Stomach (tissue), 9 donors: ENCODE results near the gene SLC30A10. TPM values are rescaled to one million over a fixed set of nuclear protein-coding genes. Genes with fewer than 3 reads are reported as not detected.
A peak's percentile ranks its signal among the peaks of the same experiment; 100 is the strongest.

Experiments used
- DNase-seq, 2 donors: peaks; one replicate each; pipeline versions ENCODE4 v3.0.0 to v3.0.0-alpha.2; 2013 to 2019
- H3K27ac ChIP-seq, 5 donors: fragments of 200-600 bp in 4 of 5; sonication (generic) in 4 of 5; one replicate each; pipeline ENCODE4 v1.5.1; 2013 to 2019; ENCODE audit warnings: mild to moderate bottlenecking in 1 of 5, moderate library complexity in 1 of 5
- H3K27me3 ChIP-seq, 3 donors: fragments of 200-600 bp; sonication (generic); one replicate each; pipeline ENCODE4 v1.5.1; 2017 to 2019; ENCODE audit warnings: mixed run types in 1 of 3
- H3K36me3 ChIP-seq, 4 donors: fragments of 200-600 bp; sonication (generic); 1 replicate in 3 of 4; 2 replicates in 1 of 4; pipeline ENCODE4 v1.5.1; 2016 to 2019
- H3K4me1 ChIP-seq, 4 donors: fragments of 200-600 bp; sonication (generic); one replicate each; pipeline ENCODE4 v1.5.1; 2016 to 2019
- H3K4me3 ChIP-seq, 4 donors: fragments of 200-600 bp; sonication (generic) in 3 of 4; one replicate each; pipeline ENCODE4 v1.5.1; 2016 to 2019; ENCODE audit warnings: mild to moderate bottlenecking in 1 of 4
- H3K9me3 ChIP-seq, 4 donors: fragments of 200-600 bp; sonication (generic); one replicate each; pipeline ENCODE4 v1.5.1; 2016 to 2019
- CTCF ChIP-seq, 7 experiments: fragments of 450-650 bp in 4 of 7; fragments of 200-600 bp in 3 of 7; sonication (generic) in 3 of 7; IDR thresholded peaks; one replicate each; pipeline ENCODE4 v1.5.1; 2016 to 2019; ENCODE audit warnings: antibody characterized with exemption in 7 of 7, control low read depth in 2 of 7, mild to moderate bottlenecking in 1 of 7
- EP300 ChIP-seq: sonication (generic); formaldehyde crosslinking; IDR thresholded peaks from one replicate; pipeline ENCODE4 v1.6.1; 2017; ENCODE audit warnings: antibody characterized with exemption
- POLR2A ChIP-seq, 4 donors: fragments of 450-650 bp; IDR thresholded peaks; one replicate each; pipeline ENCODE4 v1.6.1; 2016; ENCODE audit warnings: antibody characterized with exemption in 4 of 4, control low read depth in 2 of 4, mild to moderate bottlenecking in 1 of 4, moderate library complexity in 1 of 4
- POLR2AphosphoS5 ChIP-seq, 3 donors: sonication (generic); formaldehyde crosslinking; IDR thresholded peaks; one replicate each; pipeline ENCODE4 v1.6.1; 2016; ENCODE audit warnings: antibody characterized with exemption in 3 of 3
- WGBS, 5 donors: extraction: QIAGEN DNeasy Blood & Tissue Kit in 3 of 5; methylation state at CpG; one replicate each; pipeline versions ENCODE4 v1.1.5 to v1.1.7; 2013 to 2018; 5-methylcytosine and 5-hydroxymethylcytosine counted together
- intact Hi-C: fragments of 100-400 bp; cut with DNase I; formaldehyde crosslinking; loops from one replicate; pipeline ENCODE4 v1.15.1; 2023; ENCODE audit warnings: low total_unique reads
- polyA plus RNA-seq, 3 donors: library from polyadenylated mRNA; stranded (reverse); fragments of 200-250 nt; gene quantifications; one replicate each; pipeline ENCODE4 v1.2.3, GENCODE V29; 2013
- total RNA-seq, 5 donors: library from RNA; depleted of rRNA; stranded (reverse); fragments of >200 nt; gene quantifications; one replicate each; pipeline versions ENCODE4 v1.1.0 to v1.2.3, GENCODE V29; 2014 to 2016
- donor health status: healthy with polysubstance abuse.
- donor health status: Bipolar disorder and iron deficiency.
- donor health status: healthy.

SLC30A10 gene
- total and polyA plus RNA-seq, 8 donors, result 0.92 TPM; not detected in 7

DNA sequence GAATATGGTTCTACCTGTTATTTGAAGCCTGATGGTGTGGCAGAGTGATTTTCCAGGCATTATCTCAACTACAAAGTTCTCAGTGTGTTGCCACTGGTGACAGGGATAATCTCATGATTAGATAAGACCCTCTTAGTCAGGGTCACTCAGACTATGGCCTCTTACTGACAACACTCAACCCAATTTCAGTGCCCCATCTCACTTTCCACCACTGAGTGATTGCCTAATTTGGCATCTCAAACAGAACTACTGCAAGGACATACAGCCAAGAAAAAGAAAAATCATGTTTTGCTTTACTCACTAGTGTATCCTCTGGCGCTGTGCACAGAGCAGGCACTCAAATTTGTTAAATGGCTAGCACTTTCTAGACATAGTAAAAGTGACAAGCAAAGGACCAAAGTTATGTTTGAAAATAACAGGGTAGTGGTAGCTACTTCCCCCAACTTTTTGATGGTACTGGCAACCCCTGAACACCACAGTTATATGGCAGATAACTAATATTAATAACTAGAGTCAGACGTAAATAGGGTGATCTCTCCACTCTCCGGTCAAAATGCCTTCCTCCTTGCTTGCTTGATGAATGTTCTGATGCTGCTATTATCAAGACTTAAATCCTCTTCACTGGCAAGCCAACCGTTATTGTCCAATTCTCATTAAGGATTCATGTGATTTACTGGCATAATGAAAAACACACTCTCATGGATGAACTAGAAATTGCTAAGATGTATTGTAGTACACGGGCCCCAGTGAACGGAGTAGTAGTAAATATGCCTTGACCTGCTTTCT lies 37.1 kb upstream of the SLC30A10 start:
- no peaks in the 10 kb centered on the region for H3K27me3 ChIP-seq
- no peak overlapping the region for H3K4me3 ChIP-seq
- no peaks in the 10 kb centered on the region for H3K9me3 ChIP-seq
- no peak overlapping the region for H3K27ac ChIP-seq
- no peak for DNase-seq
- peaks cover 14 to 32% (median 32%) of the 10 kb centered on the region in 4 donors for H3K36me3 ChIP-seq
- intact Hi-C loops, result no loop called here
- no peak for TF ChIP-seq POLR2A (IDR thresholded peaks at IDR 0.05)
- no peak for TF ChIP-seq POLR2AphosphoS5 (IDR thresholded peaks at IDR 0.05)
- no peak for TF ChIP-seq EP300
- no peak for TF ChIP-seq CTCF (IDR thresholded peaks at IDR 0.05)
- 78 to 86% (median 82%) methylated on average over 6 of the region's 6 CpGs for WGBS, 5 donors
- H3K4me1 ChIP-seq, result no peaks in the 10 kb centered on the region

- Histone ChIP-seq H3K9me3 (no peaks in the 10 kb centered on the region), H3K4me3 (no peak overlapping the region), H3K27me3 (no peaks in the 10 kb centered on the region), H3K36me3 (peaks cover 2 to 12% (median 12%) of the 10 kb centered on the region in 4 donors), H3K27ac (no peak overlapping the region), H3K4me1 (no peaks in the 10 kb centered on the region)
- peak in 1 of 2 donors; percentile 64 for DNase-seq
- no peak for TF ChIP-seq POLR2A (IDR thresholded peaks at IDR 0.05)
- TF ChIP-seq EP300, result no peak
- TF ChIP-seq POLR2AphosphoS5 (IDR thresholded peaks at IDR 0.05), result no peak
- no peak for TF ChIP-seq CTCF (IDR thresholded peaks at IDR 0.05)
- 37 to 64% (median 45%) methylated on average over 7 of the region's 7 CpGs for WGBS, 5 donors
- intact Hi-C loops, result no loop called here
These were observed 35.1 kb upstream of the SLC30A10 start for GRCh38 chr1:219963432-219963831.

DNA sequence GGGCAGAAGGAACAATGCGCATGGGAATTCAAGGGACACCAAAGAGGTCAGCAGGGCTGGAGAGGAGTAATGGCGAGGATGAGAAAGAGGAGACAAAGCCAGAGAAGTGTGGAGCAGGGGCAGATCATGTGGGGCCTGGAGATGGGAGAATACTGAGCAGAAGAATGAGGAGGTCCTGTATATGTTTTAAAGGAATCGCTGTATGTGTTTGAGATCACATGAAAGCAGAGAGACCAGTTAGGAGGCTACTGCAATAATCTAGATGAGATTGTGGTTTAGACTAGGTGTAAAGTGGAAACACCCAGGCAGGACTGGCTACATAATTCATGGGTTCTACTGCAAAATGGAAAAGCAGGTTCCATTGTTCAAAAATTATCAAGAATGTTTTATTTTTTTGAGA lies 33.3 kb upstream of the SLC30A10 start:
- Histone ChIP-seq H3K36me3 (no peaks in the 10 kb centered on the region), H3K9me3 (no peaks in the 10 kb centered on the region), H3K27me3 (no peaks in the 10 kb centered on the region), H3K27ac (no peak overlapping the region), H3K4me3 (no peak overlapping the region), H3K4me1 (no peaks in the 10 kb centered on the region)
- TF ChIP-seq POLR2AphosphoS5 (IDR thresholded peaks at IDR 0.05), result no peak
- TF ChIP-seq POLR2A (IDR thresholded peaks at IDR 0.05), result no peak
- no peak for TF ChIP-seq EP300
- no peak for TF ChIP-seq CTCF (IDR thresholded peaks at IDR 0.05)
- intact Hi-C loops, result no loop called here
- 81 to 96% (median 85%) methylated on average over 3 of the region's 3 CpGs for WGBS, 5 donors
- DNase-seq, result no peak

GRCh38 chr1:219959540-219960203 lies 31.3 kb upstream of the SLC30A10 start:
- no peaks in the 10 kb centered on the region for H3K27me3 ChIP-seq
- no peak overlapping the region for H3K27ac ChIP-seq
- no peaks in the 10 kb centered on the region for H3K9me3 ChIP-seq
- H3K4me1 ChIP-seq, result no peaks in the 10 kb centered on the region
- no peak overlapping the region for H3K4me3 ChIP-seq
- H3K36me3 ChIP-seq, result no peaks in the 10 kb centered on the region
- WGBS, 5 donors, result 61 to 68% (median 66%) methylated on average over 3 of the region's 3 CpGs
- DNase-seq, result peak in 1 of 2 donors; percentile 10
- intact Hi-C loops, result no loop called here
- TF ChIP-seq EP300 (no peak), CTCF (IDR thresholded peaks at IDR 0.05) (no peak), POLR2AphosphoS5 (IDR thresholded peaks at IDR 0.05) (no peak), POLR2A (IDR thresholded peaks at IDR 0.05) (no peak)
